Transverse colon (tissue), 4 donors: ENCODE data around the gene ATP9B. TPM values are rescaled to one million over a fixed set of nuclear protein-coding genes. Genes with fewer than 3 reads are reported as not detected.

Source experiments
- DNase-seq: peaks from one replicate; pipeline ENCODE4 v3.0.0-alpha.2; 2019
- H3K27ac ChIP-seq, 4 donors: fragments of 200-600 bp; sonication (generic); 2 replicates each; pipeline ENCODE4 v1.5.1; 2016 to 2018; ENCODE audit warnings: inconsistent platforms in 4 of 4
- H3K27me3 ChIP-seq: fragments of 200-600 bp; sonication (generic); 2 replicates; pipeline ENCODE4 v1.5.1; 2017; ENCODE audit warnings: inconsistent platforms
- H3K36me3 ChIP-seq, 4 donors: fragments of 200-600 bp; sonication (generic); 2 replicates each; pipeline ENCODE4 v1.5.1; 2017 to 2019; ENCODE audit warnings: inconsistent platforms in 4 of 4
- H3K4me1 ChIP-seq, 4 donors: fragments of 200-600 bp; sonication (generic); 2 replicates each; pipeline ENCODE4 v1.5.1; 2017 to 2020; ENCODE audit warnings: inconsistent platforms in 4 of 4
- H3K4me3 ChIP-seq, 4 donors: fragments of 200-600 bp; sonication (generic); 1 replicate in 1 of 4; 2 replicates in 3 of 4; pipeline versions ENCODE4 v1.5.1 to v1.6.1; 2017 to 2019; ENCODE audit warnings: inconsistent platforms in 4 of 4
- H3K9me3 ChIP-seq, 2 donors: fragments of 200-600 bp; sonication (generic); 2 replicates each; pipeline ENCODE4 v1.5.1; 2017 to 2019; ENCODE audit warnings: inconsistent platforms in 2 of 2
- CTCF ChIP-seq, 5 experiments: fragments of 200-600 bp in 3 of 5; fragments of 450-650 bp in 2 of 5; sonication (generic) in 3 of 5; IDR thresholded peaks; 1 replicate in 2 of 5; 2 replicates in 3 of 5; pipeline ENCODE4 v1.5.1; 2016 to 2017; ENCODE audit warnings: antibody characterized with exemption in 5 of 5, inconsistent platforms in 3 of 5, mild to moderate bottlenecking in 2 of 5, moderate library complexity in 1 of 5
- EP300 ChIP-seq: sonication (generic); formaldehyde crosslinking; IDR thresholded peaks from one replicate; pipeline ENCODE4 v1.6.1; 2017; ENCODE audit warnings: antibody characterized with exemption, low read depth
- POLR2A ChIP-seq: fragments of 450-650 bp; IDR thresholded peaks from one replicate; pipeline ENCODE4 v1.6.1; 2016; ENCODE audit warnings: antibody characterized with exemption, mild to moderate bottlenecking, moderate library complexity
- POLR2AphosphoS5 ChIP-seq, 3 donors: sonication (generic); formaldehyde crosslinking; IDR thresholded peaks; one replicate each; pipeline ENCODE4 v1.6.1; 2016; ENCODE audit warnings: antibody characterized with exemption in 3 of 3
- WGBS, 2 donors: methylation state at CpG; one replicate each; pipeline ENCODE4 v1.1.5; 2018; ENCODE audit warnings: low coverage in 1 of 2; 5-methylcytosine and 5-hydroxymethylcytosine counted together
- in situ Hi-C, 4 donors: fragments of 200-750 bp; cut with MboI; loops; one replicate each; pipeline versions ENCODE4 v1.15.0 to v1.15.1; 2017; ENCODE audit warnings: low sequenced_read_pairs in 3 of 4, low pct_ligation_motif_present in 1 of 4, low pct_unique_long_range_greater_than_20kb in 1 of 4
- intact Hi-C: fragments of 100-400 bp; cut with DNase I; formaldehyde crosslinking; loops from one replicate; pipeline ENCODE4 v1.15.1; 2023; ENCODE audit warnings: low total_unique reads
- total RNA-seq, 4 donors: library from RNA; depleted of rRNA; stranded (reverse); fragments of >200 nt; gene quantifications; one replicate each; pipeline ENCODE4 v1.1.0, GENCODE V29; 2016

The ATP9B gene
- total RNA-seq, 4 donors from 2014 or later, result 36.3 to 70.3 (median 41.6) TPM

- in situ Hi-C loops (no loop called here), intact Hi-C loops (no loop called here)
Observed at GRCh38 chr18:79418236-79418635, 349.0 kb downstream of the ATP9B start.

GRCh38 chr18:79418642-79419041, 349.4 kb downstream of the ATP9B start:
- Histone ChIP-seq H3K27me3 (no peaks in the 10 kb centered on the region), H3K4me1 (peaks cover 0 to 6% (median 1%) of the 10 kb centered on the region in 4 donors), H3K27ac (no peak overlapping the region), H3K4me3 (no peak overlapping the region), H3K9me3 (no peaks in the 10 kb centered on the region), H3K36me3 (no peaks in the 10 kb centered on the region)
- no peak for TF ChIP-seq POLR2A
- intact Hi-C loops, result no loop called here
- in situ Hi-C loops, result no loop called here
- DNase-seq, result no peak
- 72% methylated on average over 11 of the region's 11 CpGs; no CpG with 5 or more reads in 1 of the 2 donors for WGBS, 2 donors

More at GRCh38 chr18:79418236-79418635, 349.0 kb downstream of the ATP9B start:
- 94 to 100% methylated on average over 2 to 19 of the region's 19 CpGs for WGBS, 2 donors
- H3K4me3 ChIP-seq, result no peak overlapping the region
- peaks cover 0 to 6% (median 0%) of the 10 kb centered on the region in 4 donors for H3K4me1 ChIP-seq
- H3K36me3 ChIP-seq, result no peaks in the 10 kb centered on the region
- H3K27me3 ChIP-seq, result no peaks in the 10 kb centered on the region
- no peak overlapping the region for H3K27ac ChIP-seq
- DNase-seq, result no peak
- H3K9me3 ChIP-seq, result no peaks in the 10 kb centered on the region
- TF ChIP-seq CTCF (IDR thresholded peaks at IDR 0.05), result no peak
- TF ChIP-seq POLR2AphosphoS5 (IDR thresholded peaks at IDR 0.05), result no peak
- no peak for TF ChIP-seq POLR2A
- no peak for TF ChIP-seq EP300

GRCh38 chr18:79420033-79420745, 351.0 kb downstream of the ATP9B start:
- Histone ChIP-seq H3K27me3 (no peaks in the 10 kb centered on the region), H3K27ac (no peak overlapping the region), H3K9me3 (no peaks in the 10 kb centered on the region), H3K36me3 (no peaks in the 10 kb centered on the region), H3K4me3 (no peak overlapping the region), H3K4me1 (peaks cover 0 to 6% (median 2%) of the 10 kb centered on the region in 4 donors)
- TF ChIP-seq EP300 (no peak), CTCF (IDR thresholded peaks at IDR 0.05) (no peak), POLR2AphosphoS5 (IDR thresholded peaks at IDR 0.05) (no peak), POLR2A (no peak)
- DNase-seq, result no peak
- in situ Hi-C loops, result no loop called here
- WGBS, 2 donors, result 86 to 88% methylated on average over 36 to 48 of the region's 48 CpGs
- intact Hi-C loops, result no loop called here

GRCh38 chr18:79421275-79421857, 352.2 kb downstream of the ATP9B start:
- in situ Hi-C loops (no loop called here), intact Hi-C loops (no loop called here)
- DNase-seq, result no peak
- Histone ChIP-seq H3K4me3 (no peak overlapping the region), H3K36me3 (no peaks in the 10 kb centered on the region), H3K27me3 (no peaks in the 10 kb centered on the region), H3K9me3 (no peaks in the 10 kb centered on the region), H3K4me1 (peaks cover 0 to 6% (median 2%) of the 10 kb centered on the region in 4 donors), H3K27ac (no peak overlapping the region)
- no peak for TF ChIP-seq EP300
- no peak for TF ChIP-seq POLR2A
- 86% methylated on average over 25 of the region's 26 CpGs; no CpG with 5 or more reads in 1 of the 2 donors for WGBS, 2 donors

- Histone ChIP-seq H3K4me3 (no peak overlapping the region), H3K27me3 (no peaks in the 10 kb centered on the region), H3K36me3 (no peaks in the 10 kb centered on the region), H3K9me3 (no peaks in the 10 kb centered on the region), H3K4me1 (peaks cover 0 to 6% (median 2%) of the 10 kb centered on the region in 4 donors), H3K27ac (no peak overlapping the region)
- intact Hi-C loops (no loop called here), in situ Hi-C loops (no loop called here)
- DNase-seq, result no peak
- no peak for TF ChIP-seq EP300
- TF ChIP-seq CTCF (IDR thresholded peaks at IDR 0.05), result no peak
- no peak for TF ChIP-seq POLR2AphosphoS5 (IDR thresholded peaks at IDR 0.05)
- TF ChIP-seq POLR2A, result no peak
- 69% methylated on average over 17 of the region's 24 CpGs; no CpG with 5 or more reads in 1 of the 2 donors for WGBS, 2 donors
Observed at GRCh38 chr18:79422022-79422782, 353.0 kb downstream of the ATP9B start.
